DND-41 (cell line): ENCODE measurements around the gene L3MBTL3.

ENCODE experiments used
- CTCF ChIP-seq: IDR thresholded peaks from 2 replicates; pipeline ENCODE4 v1.5.1; 2012; ENCODE audit warnings: borderline replicate concordance, low read length, moderate library complexity, mild to moderate bottlenecking; ENCODE audit not compliant: poor library complexity, severe bottlenecking; ENCODE audit errors: extremely low read depth
- EZH2 ChIP-seq: IDR thresholded peaks from 3 replicates; pipeline ENCODE4 v1.6.1; 2012; ENCODE audit warnings: borderline replicate concordance, low read depth, mild to moderate bottlenecking, moderate library complexity, low read length, inconsistent platforms; ENCODE audit not compliant: severe bottlenecking

- no peak for TF ChIP-seq CTCF
- TF ChIP-seq EZH2: no peak
Observed at GRCh38 chr6:130120731-130121130, 102.3 kb downstream of the L3MBTL3 start.
